Activated T-cell treated with anti-CD3 and anti-CD28 coated beads, Interleukin-2, amount 50 U/mL, for 1 hour (primary cell): ENCODE measurements around the gene SMCR8.
"Not testable (repeated sequence)": the region's sequence is repeated elsewhere in the genome, so short reads cannot be mapped to it uniquely, and the experiment has no call there.

Experiments used
- DNase-seq: peaks from one replicate; pipeline ENCODE4 v3.0.0-alpha.2; 2020

SMCR8 gene

DNA sequence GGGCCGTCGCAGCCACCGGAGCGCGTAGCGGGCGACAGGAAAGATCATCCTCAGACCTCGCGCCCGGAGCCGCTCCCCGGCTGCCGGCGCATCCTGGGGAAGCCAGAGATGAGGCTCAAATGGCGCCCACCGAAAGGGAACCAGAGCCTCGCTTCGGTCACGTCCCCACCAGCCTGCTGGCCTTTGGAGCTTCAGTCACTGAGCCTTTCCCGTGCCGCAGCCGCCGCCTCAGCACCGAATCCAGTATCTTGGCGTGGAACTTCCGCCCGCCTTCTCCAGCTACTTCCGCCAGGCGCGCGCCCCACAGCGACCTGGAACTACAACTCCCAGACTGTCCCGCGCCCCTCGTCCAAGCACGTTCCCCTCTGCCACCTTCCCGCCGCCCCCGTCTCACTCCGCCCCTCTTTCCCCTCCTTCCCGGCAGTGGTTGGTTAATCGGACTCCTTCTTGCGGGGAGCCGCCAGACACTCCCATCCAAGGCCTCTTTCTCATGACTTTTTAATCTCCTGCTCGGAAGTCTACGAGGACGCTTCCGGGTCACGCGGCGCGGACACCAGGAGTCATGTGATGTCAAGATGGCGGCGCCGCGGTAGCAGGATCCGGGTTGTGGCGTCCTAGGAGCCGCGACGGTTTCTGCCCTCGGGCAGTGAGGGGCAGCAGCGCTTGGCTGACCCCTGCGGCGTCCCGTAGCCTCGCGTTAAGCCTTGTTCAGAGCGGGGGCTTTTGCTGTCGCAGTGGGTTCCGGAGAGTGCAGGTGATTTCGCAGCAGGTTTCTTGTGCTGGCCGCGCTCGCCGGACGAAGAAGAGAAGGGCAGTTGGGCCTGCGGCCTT is at the start of gene SMCR8, which contains the start of gene TOP3A:
SMCR8 (plus strand) TSS at position 563 of the 831 bp plus-strand sequence. CDS start 497 bp downstream, outside the sequence.
TOP3A (minus strand) TSS at position 264 of the 831 bp plus-strand sequence; CDS start at position 48, 216 bp downstream.
- DNase-seq: peak; percentile 94

DNA sequence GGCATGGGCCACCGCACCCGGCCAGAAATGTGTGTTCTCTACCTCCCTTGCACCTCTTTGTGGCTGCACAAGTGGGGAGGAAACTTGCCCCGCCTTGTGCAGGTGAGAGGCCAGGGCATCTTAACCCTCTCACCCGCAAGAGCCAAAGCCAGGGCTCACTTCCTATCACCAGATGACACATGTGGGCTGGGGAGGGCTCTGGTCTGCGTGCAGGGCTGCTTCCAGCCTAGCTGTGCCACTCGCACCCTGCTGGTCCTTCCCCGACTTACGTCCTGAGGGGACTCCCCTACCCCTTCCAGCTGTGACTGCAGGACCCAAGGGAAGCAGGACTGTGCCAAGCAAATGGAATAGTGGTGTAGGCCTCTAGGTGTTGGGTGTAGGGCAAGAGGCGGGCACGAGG is 47.7 kb upstream of the SMCR8 start:
- no peak for DNase-seq

- DNase-seq: no peak
These were observed 47.0 kb upstream of the SMCR8 start for GRCh38 chr17:18267927-18268711.

GRCh38 chr17:18270046-18270931 is 44.8 kb upstream of the SMCR8 start:
- no peak for DNase-seq

DNA sequence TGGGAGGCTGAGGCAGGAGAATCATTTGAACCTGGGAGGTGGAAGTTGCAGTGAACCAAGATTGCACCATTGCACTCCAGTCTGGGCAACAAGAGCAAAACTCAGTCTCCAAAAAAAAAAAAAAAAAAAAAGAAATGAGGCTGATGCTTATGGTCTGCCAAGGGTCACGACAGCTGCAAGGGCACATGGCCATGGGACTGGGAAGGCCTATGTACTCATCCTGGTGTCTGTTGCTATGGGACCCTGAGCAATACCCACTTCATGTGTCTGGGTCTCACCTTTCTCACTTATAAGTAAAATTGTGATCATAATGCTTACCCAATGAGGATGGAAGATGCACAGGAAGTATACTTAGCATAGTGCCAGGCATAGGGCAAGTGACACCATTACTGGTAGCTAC is 38.0 kb upstream of the SMCR8 start:
- no peak for DNase-seq

GRCh38 chr17:18278867-18279266 is 36.2 kb upstream of the SMCR8 start:
- DNase-seq: no peak

DNA sequence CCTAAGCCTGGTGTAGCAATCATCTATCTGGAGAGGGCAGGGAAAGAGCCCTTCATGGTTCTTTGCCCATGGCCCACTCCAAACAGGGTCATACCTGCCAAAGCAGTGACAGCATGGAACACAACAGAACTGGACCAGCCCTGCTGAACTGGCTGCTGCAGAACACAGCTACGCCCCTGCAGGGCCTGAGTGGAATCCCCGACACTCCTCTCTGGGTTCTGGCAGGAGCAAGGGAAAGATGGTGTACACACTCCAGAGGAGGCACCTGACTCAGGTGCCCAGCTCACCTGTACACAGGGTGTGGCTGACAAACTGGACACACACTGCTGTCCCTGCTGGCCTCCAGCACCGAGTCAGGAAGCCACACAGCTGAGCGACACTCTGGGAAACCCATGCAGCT is 34.8 kb upstream of the SMCR8 start:
- no peak for DNase-seq

DNA sequence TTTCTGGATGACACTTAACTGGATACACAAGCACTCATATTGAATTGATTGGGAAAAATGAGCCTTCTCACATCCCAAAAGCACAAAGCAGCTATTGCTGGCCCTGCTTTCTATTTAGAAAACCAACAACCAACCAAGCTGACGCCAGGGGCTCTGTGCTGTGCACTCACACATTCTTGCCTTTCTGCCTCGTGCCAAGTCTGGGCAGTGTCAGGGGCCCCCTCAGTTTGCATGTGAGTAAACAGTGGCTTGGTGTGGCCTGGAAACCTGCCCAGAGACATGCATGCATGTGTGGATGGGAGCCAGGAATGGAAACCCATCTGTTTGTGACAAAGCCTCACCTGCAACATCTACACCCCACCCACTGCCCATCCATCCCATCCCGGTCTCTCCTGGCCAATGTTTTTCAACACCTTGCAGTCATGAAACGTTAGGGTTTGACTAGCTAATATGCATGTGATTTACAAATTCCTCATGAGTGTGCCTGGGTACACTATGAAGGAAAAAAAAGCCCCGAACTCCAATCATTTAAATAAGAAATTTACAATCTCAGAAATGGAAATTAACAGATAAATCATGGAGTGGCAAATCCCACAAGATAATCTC is 34.2 kb upstream of the SMCR8 start:
- no peak for DNase-seq

DNA sequence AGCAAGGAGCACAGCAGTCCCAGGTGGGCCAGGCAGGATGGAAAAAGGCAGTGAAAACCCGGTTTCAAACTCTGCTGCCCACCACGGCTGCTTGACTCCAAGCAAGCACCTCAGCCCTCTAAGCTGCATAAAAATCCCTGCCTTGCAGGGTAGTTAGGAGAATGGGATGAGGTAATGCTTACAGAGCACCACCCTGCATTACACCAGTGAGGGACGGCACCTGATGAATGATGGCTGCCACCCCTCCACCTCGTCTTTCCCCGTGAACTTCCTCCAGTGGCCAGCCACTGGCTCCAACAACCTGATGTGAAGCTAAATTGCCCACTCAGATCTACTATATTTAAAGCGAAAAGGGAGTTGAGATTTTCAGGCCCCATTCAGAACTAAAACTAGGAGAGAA is 33.3 kb upstream of the SMCR8 start:
- no peak for DNase-seq

DNA sequence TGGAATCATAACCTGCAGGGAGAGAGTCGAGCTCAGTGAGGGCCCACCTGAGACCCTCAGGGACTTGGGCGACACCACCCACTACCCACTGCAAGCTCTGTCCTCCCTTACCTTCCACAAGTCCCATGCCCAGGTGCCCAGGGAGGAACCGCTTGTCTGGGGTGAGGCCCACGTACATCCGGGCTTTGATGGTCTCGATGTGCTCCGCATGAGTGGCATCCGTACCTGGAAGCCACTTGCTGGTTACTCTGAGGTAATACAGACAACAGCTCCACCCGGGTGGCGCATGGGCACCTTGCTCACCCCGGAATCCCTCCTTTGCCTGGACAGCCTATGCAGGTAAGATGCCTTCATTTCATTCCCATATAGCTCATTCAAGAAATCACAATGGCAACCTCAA is 29.8 kb upstream of the SMCR8 start:
- DNase-seq: no peak

DNA sequence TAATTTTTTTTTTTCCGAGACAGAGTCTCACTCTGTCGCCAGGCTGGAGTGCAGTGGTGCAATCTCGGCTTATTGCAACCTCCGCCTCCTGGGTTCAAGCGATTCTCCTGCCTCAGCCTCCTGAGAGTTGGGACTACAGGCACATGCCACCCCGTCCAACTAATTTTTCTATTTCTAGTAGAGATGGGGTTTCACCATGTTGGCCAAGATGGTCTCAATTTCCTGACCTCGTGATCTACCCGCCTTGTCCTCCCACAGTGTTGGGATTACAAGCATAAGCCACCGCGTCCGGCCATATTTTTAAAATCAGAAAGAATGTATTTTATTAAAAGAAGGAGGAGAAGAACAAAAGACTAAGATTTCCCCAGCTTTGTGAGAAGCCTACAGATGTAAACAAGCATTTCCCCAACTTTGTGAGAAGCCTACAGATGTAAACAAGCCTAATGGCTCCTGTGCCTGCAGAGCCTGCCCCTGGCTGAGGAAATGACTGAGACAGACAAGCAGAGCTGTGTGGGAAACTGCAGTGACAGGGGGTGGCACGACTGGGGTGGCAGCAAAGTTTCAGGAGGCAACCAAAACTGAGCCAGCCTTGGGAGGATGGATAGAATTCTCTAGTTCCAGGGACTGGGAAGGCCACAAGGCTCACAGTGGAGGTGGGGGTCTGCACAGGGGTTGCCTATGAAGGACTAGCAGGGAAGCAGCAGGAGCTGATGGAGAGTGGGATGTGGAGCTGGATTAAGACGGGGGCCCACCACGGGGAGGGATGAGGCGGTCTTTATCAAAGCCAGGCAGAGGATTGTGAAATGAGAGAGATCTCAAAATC is 23.2 kb upstream of the SMCR8 start:
- no peak for DNase-seq

- not testable (repeated sequence) for DNase-seq
These were observed 17.0 kb upstream of the SMCR8 start for GRCh38 chr17:18298061-18298460.

GRCh38 chr17:18300725-18301480 is 14.2 kb upstream of the SMCR8 start:
- no peak for DNase-seq

GRCh38 chr17:18303206-18303605 is 11.9 kb upstream of the SMCR8 start:
- DNase-seq: not testable (repeated sequence)

DNA sequence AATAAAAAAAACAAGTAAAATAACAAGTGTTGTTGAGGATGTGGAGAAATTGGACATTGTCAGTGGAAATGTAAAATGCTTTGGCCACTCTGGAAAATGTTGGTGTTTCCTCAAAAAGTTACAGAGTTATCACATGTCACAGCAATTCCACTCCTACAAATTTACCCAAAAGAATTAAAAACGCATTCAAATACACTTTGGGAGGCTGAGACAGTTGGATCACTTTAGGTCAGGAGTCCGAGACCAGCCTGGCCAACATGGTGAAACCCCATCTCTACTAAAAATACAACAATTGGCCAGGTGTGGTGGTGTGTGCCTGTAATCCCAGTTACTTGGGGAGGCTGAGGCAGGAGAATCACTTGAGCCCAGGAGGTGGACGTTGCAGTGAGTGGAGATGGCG is 5.9 kb upstream of the SMCR8 start:
- DNase-seq: no peak

DNA sequence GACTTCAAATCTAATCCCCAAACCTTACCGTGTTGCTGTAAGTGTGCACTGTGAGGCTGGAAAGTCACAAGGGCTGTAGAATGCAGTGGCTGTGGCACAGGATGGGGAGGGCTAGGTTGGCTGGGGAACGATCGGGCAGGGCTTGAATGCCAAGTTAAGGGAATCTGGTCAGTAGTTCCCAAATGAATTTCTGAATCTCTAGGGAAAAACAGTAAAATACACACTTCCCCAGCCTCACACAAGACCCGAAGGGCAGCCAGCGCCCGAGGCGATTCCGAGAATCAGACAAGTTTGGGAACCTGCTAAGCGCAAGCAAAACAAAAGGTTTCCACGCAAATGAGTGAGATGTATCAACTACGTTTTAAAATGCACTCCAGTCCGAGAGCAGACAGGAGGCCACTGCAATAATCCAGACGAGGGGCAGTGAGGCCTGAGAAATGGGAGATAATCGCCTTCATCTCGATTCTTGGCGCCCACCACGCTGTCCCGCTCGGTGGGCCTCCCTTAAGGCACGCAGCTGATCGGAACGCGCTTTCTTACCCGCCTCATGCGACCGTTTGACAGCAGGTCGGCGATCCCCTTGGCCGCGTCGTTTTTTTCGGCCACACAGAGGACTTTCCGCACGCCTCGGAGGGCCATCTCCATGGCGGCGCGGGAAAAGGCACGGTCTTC is 898 bp upstream of the SMCR8 start:
- DNase-seq: no peak

DNA sequence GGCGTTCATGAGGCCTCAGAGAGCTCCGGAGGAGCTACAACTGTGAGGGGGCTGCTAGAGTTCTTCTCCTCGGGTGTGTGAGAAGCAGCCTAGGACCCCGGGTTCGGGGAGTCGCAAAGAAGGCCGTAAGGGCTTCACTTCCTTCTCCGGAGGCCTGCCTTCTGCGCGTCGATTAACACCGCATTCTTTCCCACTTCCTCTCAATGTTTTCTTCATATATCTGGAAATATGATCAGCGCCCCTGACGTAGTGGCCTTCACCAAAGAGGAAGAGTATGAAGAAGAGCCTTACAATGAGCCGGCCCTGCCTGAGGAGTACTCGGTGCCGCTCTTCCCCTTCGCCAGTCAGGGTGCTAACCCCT is 449 bp downstream of the SMCR8 start:
- DNase-seq: no peak

- no peak for DNase-seq
These were observed 868 bp downstream of the SMCR8 start for GRCh38 chr17:18315961-18316360.

DNA sequence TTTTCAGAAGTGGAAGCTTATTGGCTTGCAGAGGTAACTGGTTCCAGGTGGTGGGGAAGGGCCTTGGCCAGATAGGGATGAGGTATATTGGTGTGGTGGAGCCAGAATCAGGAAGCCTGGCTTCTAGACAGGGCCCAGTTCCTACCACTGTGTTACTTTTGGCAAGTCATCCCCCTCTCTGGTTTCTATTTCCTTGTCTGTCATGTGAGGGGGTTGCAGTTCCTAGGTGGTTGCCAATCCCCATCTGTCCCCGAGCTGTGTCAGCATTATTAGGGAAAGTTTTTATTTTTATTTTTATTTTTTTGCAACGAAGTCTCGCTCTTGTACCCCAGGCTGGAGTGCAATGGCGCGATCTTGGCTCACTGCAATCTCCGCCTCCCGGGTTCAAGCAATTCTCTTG is 3.0 kb downstream of the SMCR8 start:
- DNase-seq: no peak

- DNase-seq: no peak
These were observed 3.8 kb downstream of the SMCR8 start for GRCh38 chr17:18318771-18319450.
